HG02870 (cell line): ENCODE results near the gene TRAF2.

Source experiments
- ATAC-seq: cut with Tn5 transposase; IDR thresholded peaks from one replicate; pipeline ENCODE4 v1.9.1; 2021; ENCODE audit warnings: mild to moderate bottlenecking, moderate library complexity; ENCODE audit not compliant: unreplicated experiment

The TRAF2 gene

GRCh38 chr9:136947028-136947891, 60.9 kb downstream of the TRAF2 start:
- no peak for ATAC-seq

GRCh38 chr9:136947955-136948510, 61.7 kb downstream of the TRAF2 start:
- no peak for ATAC-seq

DNA sequence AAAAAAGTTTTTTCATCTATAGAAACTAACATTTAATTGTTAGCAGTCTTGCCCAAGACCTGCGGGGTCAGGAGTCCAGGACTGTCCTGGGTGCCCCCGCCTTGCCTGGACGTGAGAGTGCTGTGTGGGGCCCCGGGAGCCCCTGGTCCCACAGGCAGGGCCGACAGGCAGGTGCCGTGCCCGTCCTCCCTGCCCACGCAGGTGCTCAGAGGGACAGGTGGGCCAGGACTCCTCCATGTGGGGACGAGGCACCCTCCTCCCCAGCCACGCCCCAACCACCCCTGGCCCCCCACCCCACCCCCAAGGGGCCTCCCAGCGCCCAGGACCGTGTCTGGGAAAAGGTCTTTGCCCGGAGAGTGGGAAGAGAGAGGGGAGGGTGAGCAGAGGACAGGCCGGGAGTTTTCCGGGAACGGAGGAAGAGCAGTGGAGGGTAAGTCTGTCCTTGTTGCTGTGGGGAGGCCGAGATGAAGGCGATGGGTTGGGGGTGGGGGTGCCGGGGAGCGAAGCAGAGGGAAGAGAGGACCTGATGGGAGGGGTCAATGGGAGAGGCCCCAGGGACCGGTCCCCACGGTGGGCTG, 63.0 kb downstream of the TRAF2 start:
- ATAC-seq, result no peak

DNA sequence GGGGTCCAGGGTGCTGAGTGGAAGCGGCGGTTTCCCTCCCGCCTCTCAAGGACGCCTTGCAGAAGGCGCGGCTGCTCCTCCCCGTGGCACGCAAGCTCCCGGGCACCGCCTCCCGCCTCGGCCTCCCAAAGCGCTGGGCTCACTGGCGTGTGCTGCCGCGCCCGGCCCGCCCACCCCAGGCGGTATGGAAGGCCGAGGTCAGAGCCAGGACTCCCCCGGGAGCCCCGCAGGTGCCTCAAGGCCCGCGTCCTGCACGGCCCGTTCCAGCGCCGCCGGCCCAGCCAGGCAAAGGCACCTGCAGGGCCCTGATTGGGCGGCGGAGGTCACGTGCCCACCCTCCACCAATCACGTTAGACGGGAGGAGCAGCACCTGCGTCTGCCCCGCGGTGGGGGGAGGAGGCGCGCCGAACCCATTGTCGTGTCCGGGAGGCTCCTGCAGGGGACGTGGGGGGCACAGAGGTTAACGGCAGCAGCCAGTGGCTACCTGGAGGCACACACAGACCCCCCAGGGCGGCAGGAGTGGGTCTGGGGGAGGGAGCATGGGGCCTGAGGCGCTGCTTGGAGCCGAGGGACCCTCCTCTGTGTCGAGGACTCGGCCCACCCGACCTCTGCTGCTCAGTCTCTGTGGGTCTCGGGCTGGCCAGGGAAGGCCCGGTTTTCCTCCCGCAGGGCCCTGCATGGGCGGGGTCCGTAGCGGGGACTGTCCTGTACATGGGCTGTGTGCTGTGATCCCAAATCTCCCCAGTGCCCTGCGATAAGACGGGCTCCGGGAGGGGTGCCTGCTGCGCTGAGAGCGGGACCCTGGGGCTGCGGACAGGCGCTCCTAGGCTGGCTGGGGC, 63.7 kb downstream of the TRAF2 start:
- peak; percentile 78 for ATAC-seq

DNA sequence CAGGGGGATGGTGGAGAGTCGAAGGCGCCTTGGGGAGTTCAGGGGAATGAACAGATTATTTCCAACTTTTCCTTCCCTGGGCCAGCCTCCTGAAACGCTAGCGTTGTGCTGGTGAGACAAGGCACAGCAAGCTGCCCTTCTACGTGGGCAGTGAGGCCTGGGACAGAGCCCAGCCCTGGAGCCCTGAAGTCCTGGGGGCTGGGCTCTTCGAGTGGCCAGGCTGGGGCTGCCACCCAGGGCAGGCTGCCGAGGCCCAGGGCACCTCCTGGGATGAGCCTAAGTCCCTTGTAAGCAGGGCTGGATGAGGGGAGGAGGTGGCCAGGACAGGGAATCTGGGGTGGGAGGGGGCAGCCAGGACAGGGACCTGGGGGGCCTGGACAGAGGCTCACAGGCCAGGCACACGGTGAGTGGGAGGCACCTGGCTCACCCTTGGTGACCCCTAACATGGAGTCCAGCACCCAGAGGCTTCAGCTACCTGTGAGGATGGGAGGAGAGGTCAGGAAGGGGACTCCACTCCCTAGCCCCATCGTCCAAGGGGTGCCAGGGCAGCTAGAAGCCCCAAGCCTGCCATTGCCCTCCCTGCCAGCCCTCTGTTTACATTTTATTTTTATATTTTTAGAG, 64.5 kb downstream of the TRAF2 start:
- no peak for ATAC-seq

DNA sequence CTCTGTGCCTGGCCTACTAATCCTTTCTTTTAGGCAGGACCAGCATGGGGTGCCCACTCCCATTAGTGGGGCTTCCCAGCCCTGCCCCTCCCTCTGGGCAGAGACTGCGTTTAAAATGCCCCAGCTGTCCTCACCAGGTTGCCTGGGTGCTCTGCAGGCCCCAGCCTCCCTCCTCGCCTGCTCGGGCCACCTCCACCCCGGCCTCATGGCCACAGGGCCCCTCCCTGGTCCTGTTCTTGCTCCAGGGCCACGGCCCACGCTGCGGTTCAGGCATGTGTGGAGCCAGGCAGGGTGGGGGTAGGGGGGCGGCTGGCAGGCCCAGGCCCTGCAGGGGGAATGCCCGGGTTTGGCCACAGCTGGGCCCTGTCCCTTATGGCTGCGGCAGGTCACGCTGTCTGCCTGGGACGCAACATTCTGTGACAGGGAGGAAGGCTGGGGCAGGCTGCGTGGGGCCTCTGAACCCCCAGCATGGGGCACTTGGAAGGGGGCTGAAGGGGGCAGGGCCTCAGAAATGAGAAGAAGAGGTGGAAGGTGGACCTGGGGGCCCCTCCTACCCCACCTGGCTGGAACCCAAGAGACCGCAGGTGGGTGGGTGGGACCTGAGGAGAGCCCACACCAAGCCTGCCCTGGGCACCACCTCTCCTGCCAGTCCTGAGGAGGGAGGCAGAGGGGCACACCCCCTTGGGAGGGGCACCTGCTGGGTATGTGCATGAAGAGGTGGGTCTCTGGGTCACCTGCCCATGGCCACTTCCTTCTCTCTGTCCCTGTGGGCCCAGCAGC, 65.4 kb downstream of the TRAF2 start, which contains the start of gene LCN12:
TSS of gene LCN12 (plus strand) at position 733 of the 780 bp plus-strand sequence. CDS start 55 bp downstream, outside the sequence.
- ATAC-seq, result no peak

DNA sequence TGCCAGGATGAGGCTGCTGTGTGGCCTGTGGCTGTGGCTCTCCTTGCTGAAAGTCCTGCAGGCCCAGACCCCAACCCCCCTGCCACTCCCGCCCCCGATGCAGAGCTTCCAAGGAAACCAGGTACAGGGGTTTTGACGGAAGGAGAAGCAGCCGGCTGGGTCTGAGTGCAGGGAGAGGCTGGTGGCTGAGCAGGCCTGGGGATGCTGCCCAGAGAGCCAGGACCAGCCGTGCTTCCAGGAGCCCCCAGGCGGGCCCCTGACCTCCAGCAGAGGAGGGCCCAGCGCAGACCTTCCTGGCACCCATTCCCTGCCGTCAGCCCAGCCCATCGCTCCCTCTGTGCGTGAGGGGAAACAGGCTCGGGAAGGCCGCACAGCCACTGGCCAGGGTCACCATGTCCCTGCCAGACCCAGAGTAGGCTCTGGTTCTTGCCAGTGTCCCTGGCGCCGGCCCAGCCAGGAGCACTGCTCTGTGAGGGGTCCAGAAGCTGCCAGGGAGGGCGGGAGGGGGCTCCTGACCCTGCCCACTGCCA, 66.1 kb downstream of the TRAF2 start:
- ATAC-seq, result no peak

DNA sequence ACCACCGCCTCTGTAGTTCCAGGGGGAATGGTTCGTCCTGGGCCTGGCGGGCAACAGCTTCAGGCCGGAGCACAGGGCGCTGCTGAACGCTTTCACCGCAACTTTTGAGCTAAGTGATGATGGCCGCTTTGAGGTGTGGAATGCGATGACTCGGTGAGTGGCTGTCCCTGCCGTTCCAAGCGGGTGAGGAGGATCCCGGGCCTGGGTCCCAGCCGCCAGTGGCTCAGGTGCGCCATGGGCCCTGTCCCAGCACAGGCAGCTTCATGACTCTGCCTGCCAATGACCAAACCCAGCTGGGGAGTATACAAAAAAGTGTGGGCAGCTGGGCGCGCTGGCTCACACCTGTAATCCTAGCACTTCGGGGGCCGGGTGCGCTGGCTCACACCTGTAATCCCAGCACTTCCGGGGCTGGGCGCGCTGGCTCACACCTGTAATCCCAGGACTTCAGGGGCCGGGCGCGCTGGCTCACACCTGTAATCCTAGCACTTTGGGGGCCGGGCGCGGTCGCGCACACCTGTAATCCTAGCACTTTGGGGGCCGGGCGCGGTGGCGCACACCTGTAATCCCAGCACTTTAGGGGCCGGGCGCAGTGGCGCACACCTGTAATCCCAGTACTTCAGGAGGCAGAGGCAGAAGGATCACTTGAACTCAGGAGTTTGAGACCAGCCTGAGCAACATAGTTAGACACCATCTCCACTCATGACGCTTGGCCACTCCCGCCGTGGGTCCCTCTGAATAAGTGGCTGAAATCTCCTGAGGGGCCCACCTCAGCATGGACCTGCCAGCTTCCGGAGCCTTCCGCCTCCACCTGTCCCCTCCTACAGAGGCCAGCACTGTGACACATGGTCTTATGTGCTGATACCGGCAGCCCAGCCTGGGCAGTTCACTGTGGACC, 66.8 kb downstream of the TRAF2 start:
- ATAC-seq, result no peak

DNA sequence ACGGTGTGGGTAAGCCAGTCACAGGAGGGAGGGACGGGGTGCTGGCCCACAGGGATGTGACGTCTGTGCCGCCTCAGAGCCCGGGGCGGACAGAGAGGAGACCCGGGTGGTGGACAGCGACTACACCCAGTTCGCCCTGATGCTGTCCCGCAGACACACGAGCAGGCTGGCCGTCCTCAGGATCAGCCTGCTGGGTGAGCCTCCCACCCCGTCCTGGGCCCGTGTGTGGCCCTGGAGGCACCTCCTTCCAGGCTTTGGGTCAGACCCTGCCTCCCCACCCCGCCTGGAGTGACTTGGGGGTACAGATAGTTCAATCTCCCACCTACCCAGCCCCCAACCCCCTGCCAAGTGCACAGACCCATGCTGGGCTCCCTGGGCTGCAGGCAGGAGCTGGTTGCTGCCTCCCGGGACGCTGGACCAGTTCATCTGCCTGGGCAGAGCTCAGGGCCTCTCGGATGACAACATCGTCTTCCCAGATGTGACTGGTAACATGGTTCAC, 67.5 kb downstream of the TRAF2 start:
- ATAC-seq, result no peak

DNA sequence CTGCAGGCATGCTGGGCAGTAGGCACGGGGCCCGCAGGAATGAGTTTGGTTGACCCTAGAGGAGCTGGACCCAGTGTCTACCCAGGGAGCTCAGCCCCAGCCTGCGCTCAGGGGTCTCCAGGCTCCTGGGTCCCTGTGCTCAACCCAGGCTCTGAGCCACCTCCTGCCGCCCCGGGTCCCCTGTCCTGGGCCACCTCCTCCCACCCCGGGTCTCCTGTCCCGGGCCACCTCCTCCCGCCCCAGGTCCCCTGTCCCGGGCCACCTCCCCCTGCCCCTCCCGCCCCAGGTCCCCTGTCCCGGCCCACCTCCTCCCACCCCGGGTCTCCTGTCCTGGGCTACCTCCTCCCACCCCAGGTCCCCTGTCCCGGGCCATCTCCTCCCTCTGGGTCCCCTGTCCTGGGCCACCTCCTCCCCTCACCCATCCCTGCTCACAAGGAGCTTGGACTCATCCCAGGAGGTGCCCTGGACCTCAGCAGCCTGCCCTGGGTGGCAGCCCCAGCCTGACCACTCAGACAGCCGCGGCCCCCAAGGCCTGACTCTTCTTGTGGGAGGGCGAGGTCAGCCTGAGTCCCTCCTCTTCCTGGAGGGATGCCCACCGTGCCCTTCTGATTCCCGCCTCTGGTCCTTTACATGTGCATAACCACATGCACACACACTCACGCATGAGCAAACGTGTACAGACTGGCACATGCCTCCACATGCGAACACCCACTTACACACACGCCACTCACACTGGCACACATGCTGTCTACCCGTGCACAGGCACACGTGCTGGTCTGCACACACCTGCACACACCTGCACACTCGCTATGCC, 68.2 kb downstream of the TRAF2 start:
- ATAC-seq, result no peak

- no peak for ATAC-seq
These were observed 69.1 kb downstream of the TRAF2 start for GRCh38 chr9:136955202-136955942.

- ATAC-seq, result no peak
These were observed 69.6 kb downstream of the TRAF2 start for GRCh38 chr9:136955943-136956335.

- no peak for ATAC-seq
These were observed 70.3 kb downstream of the TRAF2 start for GRCh38 chr9:136956604-136957003.

DNA sequence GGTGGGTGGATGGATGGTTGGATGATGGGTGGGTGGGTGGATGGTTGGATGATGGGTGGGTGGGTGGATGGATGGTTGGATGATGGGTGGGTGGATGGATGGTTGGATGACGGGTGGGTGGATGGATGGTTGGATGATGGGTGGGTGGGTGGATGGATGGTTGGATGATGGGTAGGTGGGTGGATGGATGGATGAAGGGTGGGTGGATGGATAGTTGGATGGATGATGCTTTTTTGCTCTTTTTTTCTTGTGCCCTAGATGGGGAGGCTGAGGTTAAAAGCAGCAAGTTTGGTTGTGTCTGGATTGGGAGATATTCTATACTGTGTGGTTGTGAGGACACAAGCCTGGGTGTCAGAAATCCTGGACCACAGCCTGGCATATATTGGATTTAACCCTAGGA, 71.1 kb downstream of the TRAF2 start:
- no peak for ATAC-seq

- ATAC-seq, result no peak
These were observed 71.6 kb downstream of the TRAF2 start for GRCh38 chr9:136957901-136958300.

GRCh38 chr9:136958473-136958872, 72.2 kb downstream of the TRAF2 start:
- no peak for ATAC-seq
